Measurements from ENCODE around the gene PCARE.

DNA sequence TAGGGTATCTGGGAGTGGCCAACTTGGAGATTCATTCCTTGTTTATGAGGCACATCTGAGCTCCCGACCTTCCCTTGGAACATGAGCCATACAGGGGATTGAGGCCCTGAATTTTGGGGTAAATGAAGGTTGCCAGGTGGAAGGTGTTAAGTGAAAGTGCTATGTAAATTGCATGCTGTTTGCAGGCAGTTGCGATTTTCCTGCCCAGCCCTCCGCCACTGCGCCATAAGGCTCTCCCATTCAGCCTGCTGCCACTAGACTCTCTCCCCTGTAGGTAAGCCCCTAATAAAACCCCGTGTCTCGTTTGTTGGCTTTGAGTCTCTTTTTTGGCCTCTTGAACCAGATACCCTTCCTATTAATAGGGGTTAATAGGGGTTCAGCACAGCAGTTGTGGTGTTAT, 33.8 kb downstream of the PCARE start:
- TF ChIP-seq, protein P1, sequence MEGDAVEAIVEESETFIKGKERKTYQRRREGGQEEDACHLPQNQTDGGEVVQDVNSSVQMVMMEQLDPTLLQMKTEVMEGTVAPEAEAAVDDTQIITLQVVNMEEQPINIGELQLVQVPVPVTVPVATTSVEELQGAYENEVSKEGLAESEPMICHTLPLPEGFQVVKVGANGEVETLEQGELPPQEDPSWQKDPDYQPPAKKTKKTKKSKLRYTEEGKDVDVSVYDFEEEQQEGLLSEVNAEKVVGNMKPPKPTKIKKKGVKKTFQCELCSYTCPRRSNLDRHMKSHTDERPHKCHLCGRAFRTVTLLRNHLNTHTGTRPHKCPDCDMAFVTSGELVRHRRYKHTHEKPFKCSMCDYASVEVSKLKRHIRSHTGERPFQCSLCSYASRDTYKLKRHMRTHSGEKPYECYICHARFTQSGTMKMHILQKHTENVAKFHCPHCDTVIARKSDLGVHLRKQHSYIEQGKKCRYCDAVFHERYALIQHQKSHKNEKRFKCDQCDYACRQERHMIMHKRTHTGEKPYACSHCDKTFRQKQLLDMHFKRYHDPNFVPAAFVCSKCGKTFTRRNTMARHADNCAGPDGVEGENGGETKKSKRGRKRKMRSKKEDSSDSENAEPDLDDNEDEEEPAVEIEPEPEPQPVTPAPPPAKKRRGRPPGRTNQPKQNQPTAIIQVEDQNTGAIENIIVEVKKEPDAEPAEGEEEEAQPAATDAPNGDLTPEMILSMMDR (IDR thresholded peaks at IDR 0.05): no peak
- TF ChIP-seq POLR2AphosphoS5 (IDR thresholded peaks at IDR 0.05): no peak
- TF ChIP-seq POLR2A (IDR thresholded peaks at IDR 0.05): no peak
- no peak for TF ChIP-seq EP300 (IDR thresholded peaks at IDR 0.05)

Measured in sigmoid colon (tissue), 4 donors.